HG03135 (cell line): ENCODE data around the gene TMEM184B.

Source experiments
- ATAC-seq: cut with Tn5 transposase; IDR thresholded peaks from one replicate; pipeline ENCODE4 v1.9.1; 2021; ENCODE audit warnings: mild to moderate bottlenecking, moderate library complexity; ENCODE audit not compliant: unreplicated experiment

Gene TMEM184B

GRCh38 chr22:38308791-38309498 is 36.1 kb upstream of the TMEM184B start:
- ATAC-seq = no peak

GRCh38 chr22:38305471-38306448 is 33.0 kb upstream of the TMEM184B start:
- peak; percentile 56 for ATAC-seq

GRCh38 chr22:38304526-38304925 is 31.7 kb upstream of the TMEM184B start:
- no peak for ATAC-seq

- ATAC-seq = no peak
Measured at GRCh38 chr22:38303974-38304373, 31.2 kb upstream of the TMEM184B start.

GRCh38 chr22:38302906-38303305 is 30.1 kb upstream of the TMEM184B start:
- no peak for ATAC-seq

- no peak for ATAC-seq
Measured at GRCh38 chr22:38300946-38301345, 28.1 kb upstream of the TMEM184B start.

DNA sequence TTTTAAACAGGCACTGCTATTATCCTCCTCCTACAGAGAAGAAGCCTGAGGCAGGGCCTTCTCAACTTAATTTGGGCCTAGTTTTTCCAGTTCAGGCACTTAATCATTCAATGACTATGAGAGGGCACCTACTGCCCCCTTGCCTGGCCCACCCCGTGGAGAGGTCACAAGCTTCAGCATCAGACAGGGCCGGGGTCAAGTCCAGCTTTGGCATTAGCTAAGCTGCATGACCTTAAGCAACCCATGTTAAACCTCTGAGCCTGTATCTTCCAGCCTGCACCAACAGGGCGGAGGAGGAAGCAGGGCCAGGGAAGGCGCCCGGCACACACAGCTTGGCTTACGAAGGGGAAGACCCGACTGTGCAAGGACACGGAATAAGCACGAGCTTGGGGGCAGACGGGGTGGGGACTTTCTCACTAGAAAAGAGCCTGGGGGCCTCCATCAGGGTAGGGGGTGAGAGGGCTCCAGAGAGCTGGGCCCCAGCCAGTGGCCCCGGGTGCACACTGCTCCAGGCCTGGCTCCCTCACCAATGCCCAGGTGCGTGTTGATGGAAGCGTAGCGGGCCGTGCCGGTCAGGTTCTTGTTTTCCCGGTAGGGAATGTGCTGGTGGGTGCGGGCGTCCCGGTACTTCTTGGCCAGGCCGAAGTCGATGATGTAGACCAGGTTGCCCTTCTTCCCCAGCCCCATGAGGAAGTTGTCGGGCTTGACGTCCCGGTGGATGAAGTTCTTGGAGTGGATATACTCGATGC is 27.6 kb upstream of the TMEM184B start:
- no peak for ATAC-seq

- no peak for ATAC-seq
Measured at GRCh38 chr22:38299770-38300102, 26.9 kb upstream of the TMEM184B start.

DNA sequence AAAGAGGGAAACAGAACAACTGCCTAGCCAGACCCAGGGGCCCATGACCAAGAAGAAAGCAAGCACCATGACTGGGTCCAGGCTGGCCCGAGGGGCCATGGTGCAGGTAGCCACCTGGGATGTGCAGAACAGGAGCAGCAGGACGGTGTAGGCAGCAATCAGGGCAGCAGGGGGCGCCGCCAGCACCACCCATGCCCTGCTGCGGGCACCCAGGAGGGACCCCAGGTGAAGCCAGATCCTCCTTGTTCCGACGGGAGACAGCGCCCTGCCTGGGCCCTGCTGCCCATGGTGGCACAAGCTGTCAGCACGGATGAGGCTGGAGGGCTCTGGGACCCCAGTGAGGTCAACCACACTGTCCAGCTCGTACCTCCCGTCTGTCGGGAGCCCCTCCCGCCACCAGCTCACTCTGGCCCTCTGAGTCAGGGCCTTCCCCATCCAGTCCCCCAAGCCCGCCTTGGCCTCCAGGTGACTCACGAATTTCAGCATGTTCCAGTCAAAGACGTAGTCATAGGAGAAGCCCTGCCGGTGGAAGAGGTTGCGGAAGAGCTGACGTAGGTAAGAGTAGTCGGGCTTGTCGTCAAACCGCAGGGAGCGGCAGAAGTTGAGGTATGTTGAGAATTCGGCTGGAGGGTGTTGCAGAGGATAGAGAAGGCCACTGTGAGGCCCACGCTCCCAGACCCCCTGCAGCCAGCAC is 25.6 kb upstream of the TMEM184B start:
- no peak for ATAC-seq

DNA sequence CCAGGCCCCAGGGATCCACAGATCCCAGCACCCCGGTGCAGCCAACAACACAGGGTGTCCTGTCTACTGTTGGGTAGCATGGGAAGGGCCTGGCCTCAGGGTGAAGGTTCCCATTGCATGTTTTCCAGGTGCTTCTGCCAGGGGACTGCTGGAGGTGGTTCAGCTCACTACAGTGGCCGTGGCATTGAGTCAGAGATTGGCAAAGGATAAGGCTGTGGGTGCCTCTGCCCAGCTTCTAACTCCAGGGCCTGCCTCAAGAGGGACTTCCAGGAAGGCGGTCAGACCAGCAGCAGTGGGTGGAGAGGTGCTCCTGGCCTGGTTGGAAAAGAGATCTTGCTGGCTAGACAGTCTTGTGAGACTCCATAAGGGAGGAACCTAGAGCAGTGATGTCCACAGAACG is 23.6 kb upstream of the TMEM184B start:
- no peak for ATAC-seq

GRCh38 chr22:38295863-38296262 is 23.1 kb upstream of the TMEM184B start:
- ATAC-seq = no peak

GRCh38 chr22:38295339-38295738 is 22.5 kb upstream of the TMEM184B start:
- no peak for ATAC-seq

- ATAC-seq = no peak
Measured at GRCh38 chr22:38294193-38294592, 21.4 kb upstream of the TMEM184B start.

- no peak for ATAC-seq
Measured at GRCh38 chr22:38292694-38293093, 19.9 kb upstream of the TMEM184B start.

GRCh38 chr22:38291201-38291777 is 18.5 kb upstream of the TMEM184B start:
- no peak for ATAC-seq

GRCh38 chr22:38290347-38290746 is 17.5 kb upstream of the TMEM184B start:
- ATAC-seq = no peak

GRCh38 chr22:38289583-38290082 is 16.8 kb upstream of the TMEM184B start:
- no peak for ATAC-seq

GRCh38 chr22:38286915-38287669 is 14.3 kb upstream of the TMEM184B start:
- ATAC-seq = no peak

DNA sequence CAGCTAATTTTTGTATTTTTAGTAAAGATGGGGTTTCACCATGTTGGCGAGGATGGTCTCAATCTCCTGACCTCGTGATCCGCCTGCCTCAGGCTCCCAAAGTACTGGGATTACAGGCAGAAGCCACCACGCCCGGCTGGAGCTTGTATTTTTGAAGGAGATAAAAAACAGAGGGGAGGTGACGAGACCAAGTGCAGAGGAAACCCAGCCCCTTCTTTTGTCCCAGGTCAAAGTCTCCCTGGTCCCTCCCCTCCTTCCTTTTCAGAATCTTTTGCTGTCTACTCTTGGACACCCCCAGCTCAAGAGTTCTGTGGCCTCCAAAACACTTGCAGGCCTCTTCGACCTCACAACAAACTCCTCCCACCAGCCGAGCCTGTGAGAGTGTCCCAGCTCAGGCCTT is 12.2 kb upstream of the TMEM184B start:
- no peak for ATAC-seq

GRCh38 chr22:38284042-38284402 is 11.2 kb upstream of the TMEM184B start:
- no peak for ATAC-seq
